Activated CD4-positive, alpha-beta T cell treated with anti-CD3 and anti-CD28 coated beads, Interleukin-2, amount 50 U/mL, for 48 hours (primary cell): ENCODE data around the gene ATP5F1E.
A peak's percentile ranks its signal among the peaks of the same experiment; 100 is the strongest.
"Not testable (repeated sequence)": the region's sequence is repeated elsewhere in the genome, so short reads cannot be mapped to it uniquely, and the experiment has no call there.

ENCODE experiments used
- DNase-seq, 2 experiments: peaks; one replicate each; pipeline ENCODE4 v3.0.0-alpha.2; 2020

The ATP5F1E gene

DNA sequence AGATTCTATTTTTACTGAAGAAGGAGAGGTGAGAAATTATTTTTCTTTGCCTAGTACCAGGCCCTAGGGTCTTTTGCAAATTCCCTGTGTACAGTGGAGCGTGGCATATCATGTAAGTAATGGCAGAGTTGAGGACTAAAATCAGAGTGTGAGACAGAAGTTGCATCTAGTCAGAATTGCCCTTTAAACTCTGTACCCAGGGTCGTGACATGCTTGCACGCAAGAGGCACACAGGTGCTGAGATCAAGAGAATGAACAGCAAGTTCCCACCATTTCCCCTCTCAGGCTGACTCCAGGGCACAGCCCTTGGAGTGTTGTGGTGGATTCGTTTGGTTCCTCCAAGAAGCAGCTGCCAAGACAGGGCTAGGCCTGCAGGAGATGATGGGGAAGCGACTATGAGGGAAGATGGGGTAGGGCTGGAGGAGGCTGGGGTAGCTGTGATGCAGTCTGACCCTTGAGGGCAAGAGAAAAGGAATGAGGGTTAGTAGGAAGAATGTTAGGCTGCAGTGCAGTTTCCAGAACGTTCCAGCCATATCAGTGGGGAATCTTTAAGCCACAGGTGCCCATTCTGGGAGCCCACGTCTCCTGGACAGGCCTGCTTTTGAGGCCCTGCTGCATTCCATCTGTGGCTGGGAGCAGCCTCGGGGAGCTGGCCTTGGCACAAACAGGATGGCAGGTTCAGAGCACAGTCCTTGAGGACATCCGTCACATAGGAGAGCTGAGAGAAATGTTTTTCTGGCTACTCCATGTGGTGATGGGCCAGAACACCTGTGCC is 44.2 kb downstream of the ATP5F1E start:
- no peak for DNase-seq

GRCh38 chr20:58986968-58987517 is 45.1 kb downstream of the ATP5F1E start:
- DNase-seq = no peak

GRCh38 chr20:58986286-58986967 is 45.7 kb downstream of the ATP5F1E start:
- DNase-seq = no peak

DNA sequence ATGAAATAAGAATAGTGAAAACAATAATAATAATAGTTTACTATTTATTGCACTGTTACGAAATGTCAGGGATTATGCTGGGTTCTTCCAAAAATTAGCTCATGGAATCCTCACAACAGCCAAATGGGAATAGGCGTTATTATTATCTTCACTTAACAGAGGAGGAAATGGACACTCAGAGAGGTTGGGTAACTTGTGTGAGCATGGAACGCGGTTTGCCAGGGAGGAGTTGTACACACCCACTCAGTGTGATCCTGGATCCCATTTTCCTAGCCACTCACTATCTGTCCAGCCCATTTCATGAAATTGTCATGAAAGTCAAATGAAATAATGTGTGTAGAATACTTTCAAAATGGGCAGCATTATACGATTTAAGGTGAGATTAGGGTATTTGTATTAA is 46.5 kb downstream of the ATP5F1E start:
- no peak for DNase-seq

GRCh38 chr20:58984691-58985090 is 47.4 kb downstream of the ATP5F1E start:
- DNase-seq = no peak

DNA sequence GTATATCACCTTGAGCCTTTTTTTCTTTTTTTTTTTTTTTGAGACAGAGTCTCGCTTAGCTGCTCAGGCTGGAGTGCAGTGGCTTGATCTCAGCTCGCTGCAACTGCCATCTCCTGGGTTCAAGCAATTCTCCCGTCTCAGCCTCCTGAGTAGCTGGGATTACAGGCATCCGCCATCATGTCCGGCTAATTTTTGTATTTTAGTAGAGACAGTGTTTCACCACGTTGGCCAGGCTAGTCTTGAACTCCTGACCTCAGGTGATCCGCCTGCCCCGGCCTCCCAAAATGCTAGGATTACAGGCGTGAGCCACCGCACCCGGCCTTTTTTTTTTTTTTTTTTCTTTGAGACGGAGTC is 49.0 kb downstream of the ATP5F1E start:
- DNase-seq = not testable (repeated sequence)

DNA sequence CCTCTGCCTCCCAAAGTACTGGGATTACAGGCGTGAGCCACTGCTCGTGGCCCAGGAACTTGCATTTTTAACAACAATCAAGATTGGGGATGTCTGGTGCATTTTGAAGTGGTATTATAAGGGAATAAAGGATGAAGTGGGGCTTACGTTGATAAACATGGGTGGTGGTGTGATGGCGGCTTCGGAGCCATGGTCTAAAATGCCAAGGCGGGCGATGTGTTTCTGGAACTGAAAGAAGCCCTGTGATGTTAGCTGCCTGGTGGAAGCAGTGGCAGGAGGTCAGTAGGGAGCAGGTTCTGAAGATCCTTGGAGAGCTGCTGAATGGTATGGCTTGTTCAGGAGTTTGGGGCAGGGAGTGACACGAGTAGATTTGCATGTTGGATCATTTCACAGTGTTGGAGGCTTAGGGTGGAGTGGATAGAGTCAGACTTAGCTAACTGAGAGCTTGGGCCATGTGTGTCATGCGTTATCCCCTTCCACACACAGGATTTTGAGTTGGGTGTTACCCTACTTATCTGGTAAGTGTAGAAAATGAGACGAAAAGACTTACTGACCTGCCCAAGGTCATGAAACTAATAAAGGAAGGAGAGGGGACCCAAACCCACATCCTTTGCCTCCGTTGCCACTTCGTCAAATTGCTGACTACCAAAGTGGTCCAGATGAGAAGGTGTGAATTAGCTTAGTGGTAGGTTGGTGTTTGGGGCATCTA is 49.6 kb downstream of the ATP5F1E start:
- DNase-seq = no peak

GRCh38 chr20:58981628-58982364 is 50.3 kb downstream of the ATP5F1E start:
- DNase-seq = peak; percentile 12 to 21

DNA sequence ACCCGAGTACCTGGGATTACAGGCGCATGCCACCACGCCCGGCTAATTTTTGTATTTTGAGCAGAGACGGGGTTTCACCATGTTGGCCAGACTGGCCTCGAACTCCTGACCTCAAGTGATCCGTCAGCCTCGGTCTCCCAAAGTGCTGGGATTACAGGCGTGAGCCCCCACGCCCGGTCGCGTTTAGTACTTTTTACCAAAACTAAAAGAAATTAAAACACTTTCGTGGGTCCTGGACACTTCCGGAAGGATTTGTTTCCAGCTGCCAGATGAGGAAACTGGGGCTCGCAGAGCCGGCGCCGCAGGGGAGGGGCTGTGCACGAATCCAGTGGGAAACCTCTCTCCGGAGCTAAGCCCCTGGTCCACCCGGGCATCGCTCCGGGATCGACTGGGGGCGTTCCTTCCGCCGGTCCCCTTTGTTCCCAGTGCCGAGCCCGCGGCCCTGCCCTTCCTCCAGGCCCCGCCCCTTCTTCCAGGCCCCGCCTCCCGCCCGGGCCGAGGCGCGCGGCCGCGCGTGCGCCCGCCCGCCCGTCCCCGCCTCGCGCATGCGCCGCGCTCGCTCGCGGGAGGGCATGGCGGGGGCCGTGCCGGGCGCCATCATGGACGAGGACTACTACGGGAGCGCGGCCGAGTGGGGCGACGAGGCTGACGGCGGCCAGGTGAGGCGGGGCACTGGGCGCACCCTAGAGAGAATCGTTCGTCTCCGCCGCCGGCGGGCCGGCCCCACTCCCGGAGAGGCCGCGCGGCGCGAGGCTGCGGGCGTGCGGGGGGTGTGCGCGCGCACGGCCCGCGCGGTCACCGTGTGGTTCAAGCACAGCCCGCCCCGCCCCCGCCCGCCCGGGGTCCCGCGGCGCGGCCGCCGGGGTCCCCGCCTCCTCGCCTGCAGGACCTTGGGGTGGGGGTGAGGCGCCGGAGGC is 51.2 kb downstream of the ATP5F1E start, which contains the start of gene NELFCD:
NELFCD (plus strand) TSS at position 546 of the 917 bp plus-strand sequence; CDS start at position 600, 54 bp downstream.
- peak; percentile 89 to 90 for DNase-seq

DNA sequence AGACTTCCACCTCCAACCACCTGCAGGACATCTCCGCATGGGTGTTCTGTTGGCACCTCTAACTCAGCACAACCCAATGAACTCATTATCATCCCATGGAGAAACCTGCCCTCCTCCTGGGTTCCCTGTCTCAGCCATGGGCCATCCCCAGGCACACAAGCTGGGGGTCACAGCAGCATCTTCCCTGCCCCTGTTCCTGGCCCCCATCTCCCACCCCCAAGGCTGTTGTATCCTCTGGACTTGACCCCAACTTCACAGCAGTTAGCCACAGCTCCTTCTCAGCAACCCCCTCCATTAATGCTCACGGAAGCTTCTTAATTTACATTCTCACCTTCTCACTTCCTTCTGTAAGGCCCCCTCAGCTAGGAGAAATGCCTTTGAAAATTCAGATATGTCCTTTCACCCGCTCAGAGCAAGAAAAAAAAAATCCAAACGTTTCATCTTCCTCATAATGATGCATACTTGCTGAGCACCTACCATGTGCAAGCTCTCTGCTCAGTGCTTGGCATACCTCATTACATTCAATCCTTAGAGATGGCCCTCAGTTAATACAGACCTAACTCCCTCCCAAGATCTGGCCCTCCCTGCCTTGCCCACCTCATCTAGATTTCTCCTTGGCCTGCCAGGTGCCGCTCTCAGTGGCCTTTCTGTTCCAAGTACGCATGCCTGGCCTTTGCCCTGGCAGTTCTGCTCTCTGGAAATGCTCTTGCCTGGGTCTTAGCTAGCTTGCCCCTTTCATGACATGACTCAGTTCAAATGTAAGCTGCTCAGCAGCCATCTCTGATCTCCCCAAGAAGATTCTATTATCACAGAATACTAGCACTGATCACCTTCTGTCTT is 53.6 kb downstream of the ATP5F1E start:
- no peak for DNase-seq

DNA sequence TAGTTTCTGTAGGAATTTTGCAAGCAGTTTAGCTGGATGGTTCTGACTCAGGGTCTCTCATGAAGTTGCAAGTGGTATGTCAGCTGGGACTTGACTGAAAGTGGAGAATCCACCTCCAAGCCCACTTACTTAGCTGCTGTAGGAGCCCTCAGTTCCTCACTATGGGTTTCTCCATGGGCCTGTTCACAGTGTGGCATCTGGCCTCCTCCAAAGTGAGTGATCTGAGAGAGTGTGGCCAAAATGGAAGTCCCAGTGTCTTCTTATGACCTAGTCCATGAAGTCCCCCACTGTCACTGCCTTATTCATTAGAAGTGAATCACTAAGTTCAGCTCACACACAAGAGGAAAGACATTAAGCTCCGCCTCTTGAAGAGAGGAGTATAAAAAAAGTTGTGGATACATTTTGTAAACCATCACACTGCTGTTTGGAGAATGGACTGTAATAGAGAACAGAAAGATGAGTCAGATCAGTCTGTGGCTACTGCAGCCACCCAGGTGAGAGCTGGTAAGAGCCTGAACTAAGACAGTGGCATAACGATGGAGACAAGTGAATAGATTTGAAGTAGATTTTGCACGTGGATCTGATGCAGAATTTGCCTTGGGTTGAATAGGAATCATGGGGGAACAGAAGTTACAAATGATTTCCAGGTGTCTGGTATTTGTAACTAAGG is 55.9 kb downstream of the ATP5F1E start:
- DNase-seq = no peak
